Osteoblast (primary cell): ENCODE results near the gene EIF2AK3. TPM values are rescaled to one million over a fixed set of nuclear protein-coding genes. Genes with fewer than 3 reads are reported as not detected.

Source experiments
- DNase-seq: peaks from one replicate; pipeline ENCODE4 v3.0.0; 2011; ENCODE audit warnings: low spot score, mixed read lengths; ENCODE audit not compliant: insufficient read length; ENCODE audit errors: missing footprints
- H2AFZ ChIP-seq: 2 replicates; pipeline ENCODE4 v1.6.0; 2011; ENCODE audit warnings: mild to moderate bottlenecking, low read length
- H3K27ac ChIP-seq: 2 replicates; pipeline ENCODE4 v1.5.1; 2011; ENCODE audit warnings: mild to moderate bottlenecking, low read depth, low read length, moderate library complexity
- H3K27me3 ChIP-seq: 2 replicates; pipeline ENCODE4 v1.6.0; 2012; ENCODE audit warnings: mild to moderate bottlenecking, control low read depth, inconsistent platforms, low read length, moderate library complexity; ENCODE audit not compliant: insufficient read depth
- H3K36me3 ChIP-seq: 2 replicates; pipeline ENCODE4 v1.5.1; 2011; ENCODE audit warnings: mild to moderate bottlenecking, low read length, control low read depth, moderate library complexity; ENCODE audit not compliant: insufficient read depth
- H3K4me1 ChIP-seq: 2 replicates; pipeline ENCODE4 v1.5.1; 2011; ENCODE audit warnings: mild to moderate bottlenecking, low read length, control low read depth, moderate library complexity; ENCODE audit not compliant: insufficient read depth
- H3K4me2 ChIP-seq: 2 replicates; pipeline ENCODE4 v1.6.0; 2011; ENCODE audit warnings: mild to moderate bottlenecking, low read length; ENCODE audit not compliant: insufficient read depth
- H3K4me3 ChIP-seq: fragments of 200-600 bp; sonication (generic); 3 replicates; pipeline ENCODE4 v1.5.1; 2012; ENCODE audit warnings: mild to moderate bottlenecking, low read length, inconsistent platforms; ENCODE audit not compliant: insufficient read depth
- H3K79me2 ChIP-seq: 2 replicates; pipeline ENCODE4 v1.6.0; 2012; ENCODE audit warnings: mild to moderate bottlenecking, low read length, control low read depth, inconsistent platforms; ENCODE audit not compliant: insufficient read depth
- H3K9me3 ChIP-seq: 2 replicates; pipeline ENCODE4 v1.5.1; 2011; ENCODE audit warnings: low read depth, low read length, control low read depth
- H4K20me1 ChIP-seq: 2 replicates; pipeline ENCODE4 v1.6.0; 2012; ENCODE audit warnings: mild to moderate bottlenecking, low read length, control low read depth; ENCODE audit not compliant: insufficient read depth
- CTCF ChIP-seq: IDR thresholded peaks from 2 replicates; pipeline ENCODE4 v1.5.1; 2011; ENCODE audit warnings: mild to moderate bottlenecking, low read depth, low read length, moderate library complexity; ENCODE audit errors: extremely low read depth
- total RNA-seq: library from RNA; depleted of rRNA; stranded (reverse); fragments of >200 nt; gene quantifications from 2 replicates; pipeline ENCODE4 v1.2.3, GENCODE V29; 2012

Gene EIF2AK3
- total RNA-seq, 1 donor, result 25.7 TPM

GRCh38 chr2:88622307-88622706, 5.0 kb downstream of the EIF2AK3 start:
- no peak overlapping the region for H2AFZ ChIP-seq
- no peak overlapping the region for H3K4me3 ChIP-seq
- H3K79me2 ChIP-seq, result peaks cover 93% of the 10 kb centered on the region
- no peak overlapping the region for H3K4me2 ChIP-seq
- H3K27ac ChIP-seq, result no peak overlapping the region
- TF ChIP-seq CTCF, result no peak
- H3K36me3 ChIP-seq, result no peaks in the 10 kb centered on the region
- no peak for DNase-seq
- H3K27me3 ChIP-seq, result no peaks in the 10 kb centered on the region
- no peaks in the 10 kb centered on the region for H3K9me3 ChIP-seq
- peaks cover 14% of the 10 kb centered on the region for H3K4me1 ChIP-seq
- peaks cover 40% of the 10 kb centered on the region for H4K20me1 ChIP-seq

DNA sequence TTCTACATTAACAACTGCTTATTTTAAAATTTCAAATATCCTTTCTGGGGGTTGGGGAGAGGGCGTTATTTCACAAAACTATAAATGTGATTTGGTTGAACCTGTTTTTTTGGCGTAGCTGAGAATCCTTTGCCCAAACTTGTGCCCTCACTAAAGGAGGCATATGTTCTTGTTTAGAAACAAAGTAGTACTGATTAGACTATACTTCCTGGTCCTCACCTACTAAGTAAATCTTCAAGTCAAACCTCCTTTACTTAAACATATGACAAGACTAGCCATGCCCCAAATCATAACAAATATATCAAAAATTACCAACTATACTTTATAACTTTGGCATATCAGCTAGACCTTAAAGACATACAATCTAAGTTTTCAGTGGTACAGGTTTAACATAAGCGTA, 5.8 kb downstream of the EIF2AK3 start:
- H3K9me3 ChIP-seq, result no peaks in the 10 kb centered on the region
- peaks cover 45% of the 10 kb centered on the region for H4K20me1 ChIP-seq
- peaks cover 93% of the 10 kb centered on the region for H3K79me2 ChIP-seq

DNA sequence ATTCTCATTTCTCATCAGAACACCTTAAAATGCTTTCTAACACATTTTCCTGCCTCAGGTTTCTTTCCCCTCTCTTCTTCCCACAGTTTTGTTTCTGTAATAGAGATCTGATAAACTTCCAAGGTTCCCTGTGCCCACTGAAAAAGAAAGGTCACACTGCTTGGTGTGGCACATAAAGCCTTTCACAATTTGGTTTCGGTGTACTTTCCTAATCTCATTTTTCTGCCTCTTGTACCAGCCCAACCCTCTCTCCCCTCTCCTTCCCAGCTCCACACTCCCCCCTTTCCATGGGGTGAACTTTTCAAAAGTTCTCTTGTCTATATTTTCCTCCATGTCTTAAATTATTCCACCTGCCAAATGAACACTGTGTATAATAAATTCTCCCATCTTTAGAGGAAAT, 7.2 kb downstream of the EIF2AK3 start:
- no peak for DNase-seq
- Histone ChIP-seq H3K27ac (no peak overlapping the region), H2AFZ (no peak overlapping the region), H3K4me3 (no peak overlapping the region), H3K36me3 (no peaks in the 10 kb centered on the region), H3K4me1 (peaks cover 5% of the 10 kb centered on the region), H3K79me2 (peaks cover 93% of the 10 kb centered on the region), H3K9me3 (no peaks in the 10 kb centered on the region), H3K4me2 (no peak overlapping the region), H3K27me3 (no peaks in the 10 kb centered on the region), H4K20me1 (peaks cover 44% of the 10 kb centered on the region)
- TF ChIP-seq CTCF, result no peak

More for the DNA sequence above, 5.8 kb downstream of the EIF2AK3 start:
- Histone ChIP-seq H3K27ac (no peak overlapping the region), H2AFZ (no peak overlapping the region), H3K36me3 (no peaks in the 10 kb centered on the region), H3K4me2 (no peak overlapping the region), H3K27me3 (no peaks in the 10 kb centered on the region), H3K4me1 (peaks cover 14% of the 10 kb centered on the region), H3K4me3 (no peak overlapping the region)
- no peak for DNase-seq
- TF ChIP-seq CTCF, result no peak

DNA sequence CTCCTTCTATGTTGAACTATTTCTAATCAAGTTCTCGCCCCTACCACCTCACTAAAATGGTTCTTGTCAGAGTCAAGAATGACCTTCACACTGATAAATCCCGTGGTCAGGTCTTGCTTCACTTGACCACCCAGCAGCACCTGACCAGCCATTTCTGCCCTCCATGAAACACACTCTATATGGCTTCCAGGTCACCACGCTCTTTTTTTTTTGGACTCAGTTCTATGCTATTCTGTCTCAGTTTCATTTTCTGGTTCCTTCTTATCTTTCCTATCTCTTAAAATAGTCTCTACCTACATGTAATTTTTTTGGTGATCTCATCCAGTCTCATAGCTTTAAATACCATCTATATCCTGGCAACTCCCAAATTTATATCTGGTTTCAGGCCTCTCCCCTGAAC, 11.4 kb downstream of the EIF2AK3 start:
- no peak overlapping the region for H3K4me3 ChIP-seq
- H2AFZ ChIP-seq, result no peak overlapping the region
- TF ChIP-seq CTCF, result no peak
- no peak overlapping the region for H3K4me2 ChIP-seq
- peaks cover 6% of the 10 kb centered on the region for H3K4me1 ChIP-seq
- no peaks in the 10 kb centered on the region for H3K36me3 ChIP-seq
- peaks cover 83% of the 10 kb centered on the region for H3K79me2 ChIP-seq
- no peak overlapping the region for H3K27ac ChIP-seq
- no peaks in the 10 kb centered on the region for H3K9me3 ChIP-seq
- H3K27me3 ChIP-seq, result no peaks in the 10 kb centered on the region
- peaks cover 35% of the 10 kb centered on the region for H4K20me1 ChIP-seq
- no peak for DNase-seq
